Stimulated activated CD4-positive, alpha-beta T cell treated with anti-CD3 and anti-CD28 coated beads, Interleukin-1b, Interleukin-23, amount 100 ng/mL, for 24 hours (primary cell): ENCODE results near the gene AFAP1.
A peak's percentile ranks its signal among the peaks of the same experiment; 100 is the strongest.

Experiments
- DNase-seq, 4 experiments: peaks; one replicate each; pipeline ENCODE4 v3.0.0-alpha.2; 2020; ENCODE audit warnings: low read depth in 4 of 4, low spot score in 1 of 4

The AFAP1 gene

DNA sequence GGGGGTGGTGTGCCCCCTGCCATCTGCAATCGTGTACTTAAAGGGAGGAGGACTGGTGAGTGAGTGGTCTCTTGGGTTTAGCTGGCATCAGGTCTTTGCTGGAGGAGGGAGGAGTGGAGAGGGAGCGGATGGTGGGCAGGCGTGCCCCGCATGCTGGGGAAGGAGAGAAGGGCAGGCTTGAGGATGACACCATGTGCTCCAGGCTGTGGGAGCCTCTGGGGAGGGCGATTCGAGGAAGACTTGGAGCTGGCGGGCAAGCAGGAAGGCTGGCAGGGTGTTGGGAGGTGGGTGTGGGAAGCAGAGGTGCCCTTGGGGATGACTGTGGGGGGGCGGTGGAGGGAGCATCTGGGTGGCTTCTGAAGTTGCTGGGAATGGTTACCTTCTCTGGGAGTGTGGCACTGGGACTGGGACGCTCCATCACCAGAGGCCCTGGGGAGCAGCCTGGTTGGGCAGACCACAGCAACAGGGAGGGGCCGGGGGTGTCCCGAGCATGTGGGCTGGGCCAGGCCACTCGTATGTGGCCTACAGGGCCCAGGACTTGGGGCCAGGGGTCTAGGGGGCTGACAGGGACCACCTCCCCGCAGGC, 30.8 kb upstream of the AFAP1 start:
- DNase-seq: no peak

DNA sequence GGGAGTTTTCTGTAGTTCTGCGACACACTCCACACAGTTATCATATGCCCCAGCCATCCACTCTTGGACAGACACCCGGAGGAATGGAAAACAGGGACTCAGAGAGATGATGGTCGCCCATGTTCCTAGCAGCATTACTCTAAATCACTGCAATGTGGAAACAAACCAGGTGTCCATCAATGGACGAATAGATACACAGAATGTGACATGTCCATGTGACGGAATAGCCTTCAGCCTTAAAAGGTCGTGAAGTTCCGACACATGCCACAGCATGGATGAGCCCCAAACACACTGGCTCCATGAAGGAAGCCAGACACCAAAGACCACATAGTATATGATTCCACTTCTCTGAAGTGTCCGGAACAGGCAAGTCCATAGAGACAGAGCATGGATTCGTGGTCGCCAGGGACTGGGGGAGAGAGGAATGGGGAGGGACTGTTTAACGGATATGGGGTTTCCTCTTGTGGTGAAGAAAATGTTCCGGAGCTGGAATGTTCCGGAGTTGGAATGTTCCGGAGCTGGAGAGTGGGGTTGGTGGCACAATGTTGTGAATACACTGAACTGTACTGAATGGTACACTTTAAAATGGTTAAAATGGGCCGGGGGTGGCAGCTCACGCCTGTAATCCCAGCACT, 28.7 kb upstream of the AFAP1 start:
- no peak for DNase-seq

DNA sequence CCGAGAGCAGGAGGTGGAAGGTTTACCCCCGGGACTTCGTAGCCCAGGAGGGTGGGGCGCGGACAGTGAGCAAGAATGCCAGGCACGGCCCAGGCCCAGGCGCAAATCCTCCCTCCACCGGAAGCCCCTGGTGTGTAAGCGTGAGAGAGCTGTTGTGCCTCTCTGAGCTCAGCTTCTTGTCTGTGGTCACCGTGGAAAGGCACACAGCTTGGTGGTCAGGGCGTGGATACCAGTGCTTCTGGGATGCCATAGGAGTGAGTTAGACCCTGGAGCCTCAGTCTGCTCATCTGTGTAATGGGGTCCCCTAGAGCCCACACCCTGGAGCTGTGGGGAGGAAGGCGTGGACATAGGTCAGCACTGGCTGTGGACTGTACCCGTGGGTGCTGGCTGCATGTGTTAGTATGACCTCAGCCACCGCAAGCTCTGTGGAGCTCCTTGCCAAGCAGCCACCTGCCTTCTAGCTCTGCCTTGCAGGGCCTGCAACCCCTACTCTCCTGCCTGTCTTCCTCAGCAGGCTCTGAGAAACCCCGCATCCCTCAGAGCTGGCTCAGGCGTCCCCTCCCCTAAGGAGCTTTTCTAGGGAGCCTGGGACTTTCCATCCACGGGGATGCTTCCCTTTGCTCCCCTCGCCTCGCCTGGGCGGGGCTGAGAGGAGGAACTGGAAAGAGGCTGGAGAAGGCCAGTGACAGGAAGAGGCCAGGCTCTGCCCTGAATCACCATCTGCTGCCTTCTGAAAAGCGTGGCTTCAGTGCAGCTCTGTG, 28.0 kb upstream of the AFAP1 start:
- no peak for DNase-seq

DNA sequence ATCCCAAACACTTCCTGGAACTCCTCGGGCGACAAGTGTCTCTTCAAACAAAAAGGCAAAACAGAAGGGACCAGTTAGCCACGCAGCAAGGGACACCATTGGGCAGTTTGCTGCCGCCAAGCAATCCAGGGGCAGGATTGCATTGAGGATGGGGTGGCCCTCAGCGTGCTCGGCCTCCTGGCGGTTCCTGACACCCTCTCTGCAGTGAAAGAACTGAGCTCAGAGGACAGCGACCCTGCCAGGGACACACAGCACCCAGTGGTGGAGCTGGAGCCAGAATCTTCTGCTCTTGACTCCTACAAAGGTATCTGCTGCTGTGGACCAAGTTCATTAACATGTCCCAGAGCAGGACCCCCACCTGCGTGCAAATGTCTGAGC, 27.4 kb upstream of the AFAP1 start:
- DNase-seq: no peak

DNA sequence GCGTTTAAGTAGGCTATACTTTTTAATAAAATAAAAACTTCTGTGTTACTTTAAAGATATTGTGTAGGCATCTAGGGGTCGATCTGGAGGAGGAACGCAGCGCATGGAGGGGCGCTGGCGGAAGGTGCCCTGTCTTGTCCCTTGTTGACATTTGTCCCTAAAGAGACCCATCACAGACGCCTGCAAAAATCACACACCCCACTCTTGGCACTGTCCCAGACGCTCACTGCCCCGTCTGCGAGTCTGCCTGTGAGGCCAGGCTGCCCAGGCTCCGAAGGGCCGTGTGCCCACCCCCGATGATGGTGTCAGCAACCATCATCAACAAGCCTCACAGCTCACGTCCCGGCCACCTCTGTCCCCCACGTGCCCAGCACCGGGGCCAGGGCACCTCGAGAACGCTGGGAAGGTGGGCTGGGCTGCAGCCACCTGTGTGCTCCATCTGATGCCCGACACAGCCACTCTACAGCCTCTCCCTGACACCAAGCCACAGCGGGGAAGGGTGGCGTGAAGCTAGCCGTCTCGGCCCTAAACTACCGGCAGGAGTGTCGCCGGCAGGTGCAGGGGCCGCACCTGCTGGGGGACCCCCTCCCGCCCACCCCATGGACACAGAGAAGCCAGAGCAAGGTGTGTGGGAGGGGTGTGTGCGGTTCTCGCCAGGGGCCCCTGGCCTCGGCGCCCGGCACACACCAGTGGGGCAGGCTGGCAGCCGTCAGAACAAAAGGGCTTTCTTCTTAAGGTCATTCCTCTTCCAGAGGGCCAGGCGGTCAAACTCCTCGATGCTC, 26.8 kb upstream of the AFAP1 start:
- no peak for DNase-seq

DNA sequence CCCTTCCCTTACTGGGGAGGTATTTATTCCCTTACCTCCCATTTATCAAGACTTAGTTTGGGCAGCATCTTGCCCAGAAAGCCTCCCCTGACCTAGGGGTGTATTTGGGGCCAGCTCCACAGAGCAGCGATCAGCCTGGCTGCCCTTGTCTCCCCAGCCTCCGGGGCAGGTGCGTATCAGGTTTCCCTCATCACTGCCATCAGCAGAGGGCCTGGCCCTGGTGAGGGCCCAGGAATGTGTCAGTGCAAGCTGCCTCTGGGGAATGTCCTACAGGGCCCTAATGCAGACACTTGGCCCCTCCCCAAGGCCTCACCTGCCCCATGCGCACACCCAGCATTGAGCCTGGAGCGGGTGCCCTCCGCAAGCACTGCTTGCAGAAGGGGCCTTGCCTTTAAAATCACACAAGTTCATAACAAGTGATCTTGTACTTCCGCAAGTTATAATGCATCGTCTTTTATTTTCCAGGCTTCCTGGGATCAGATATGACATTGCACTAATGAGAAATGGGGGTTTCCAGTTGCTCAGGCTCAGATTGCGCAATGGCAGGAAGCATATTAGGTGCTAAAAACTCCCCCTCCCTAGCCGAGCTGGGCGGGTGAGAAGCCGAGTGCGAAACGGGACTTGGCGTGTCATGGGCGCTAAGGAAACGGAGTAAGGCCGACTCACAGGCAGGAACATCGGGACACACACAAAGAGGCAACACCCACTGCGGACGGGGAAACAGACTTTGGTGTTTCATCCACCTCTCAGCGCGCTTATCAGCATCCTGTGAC, 25.4 kb upstream of the AFAP1 start:
- DNase-seq: peak in 1 of 4 experiments; percentile 26

DNA sequence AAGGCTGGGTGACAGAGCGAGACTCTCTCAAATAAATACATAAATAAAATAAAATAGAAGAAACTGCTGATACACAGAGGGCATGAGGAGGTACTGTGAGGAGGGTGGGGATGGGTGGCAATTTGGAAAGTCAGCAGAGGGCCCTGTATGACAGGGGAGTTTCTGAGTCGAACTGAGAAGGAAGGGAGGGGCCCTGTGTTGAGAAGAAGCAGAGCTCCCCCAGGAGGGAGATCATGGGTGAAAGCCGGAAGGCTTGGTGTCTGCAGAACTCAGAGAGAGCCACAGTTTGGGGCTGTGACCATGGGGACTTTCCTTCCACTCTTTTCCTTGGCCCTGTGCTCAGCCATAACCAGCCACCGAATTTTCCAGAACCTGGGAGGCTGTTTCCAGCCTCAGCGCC, 24.8 kb upstream of the AFAP1 start:
- no peak for DNase-seq

DNA sequence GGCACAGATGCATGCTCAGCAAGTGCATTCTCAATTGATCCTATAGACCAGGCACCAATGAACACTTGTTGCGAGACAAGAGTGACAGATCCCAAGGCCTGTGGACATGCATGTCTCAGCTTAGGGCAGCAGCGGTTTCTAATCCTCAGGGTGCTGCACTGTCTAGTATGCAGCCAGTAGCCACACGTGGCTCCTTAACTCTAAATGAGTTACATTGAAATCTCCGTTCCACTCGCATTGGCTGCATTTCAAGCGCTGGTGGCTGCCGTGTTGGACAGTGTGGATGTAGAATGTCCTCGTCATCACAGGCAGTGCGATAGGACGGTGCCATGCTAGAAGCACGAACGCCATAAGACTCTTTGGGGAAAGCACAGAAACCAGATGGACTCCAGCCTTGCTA, 24.0 kb upstream of the AFAP1 start:
- no peak for DNase-seq

DNA sequence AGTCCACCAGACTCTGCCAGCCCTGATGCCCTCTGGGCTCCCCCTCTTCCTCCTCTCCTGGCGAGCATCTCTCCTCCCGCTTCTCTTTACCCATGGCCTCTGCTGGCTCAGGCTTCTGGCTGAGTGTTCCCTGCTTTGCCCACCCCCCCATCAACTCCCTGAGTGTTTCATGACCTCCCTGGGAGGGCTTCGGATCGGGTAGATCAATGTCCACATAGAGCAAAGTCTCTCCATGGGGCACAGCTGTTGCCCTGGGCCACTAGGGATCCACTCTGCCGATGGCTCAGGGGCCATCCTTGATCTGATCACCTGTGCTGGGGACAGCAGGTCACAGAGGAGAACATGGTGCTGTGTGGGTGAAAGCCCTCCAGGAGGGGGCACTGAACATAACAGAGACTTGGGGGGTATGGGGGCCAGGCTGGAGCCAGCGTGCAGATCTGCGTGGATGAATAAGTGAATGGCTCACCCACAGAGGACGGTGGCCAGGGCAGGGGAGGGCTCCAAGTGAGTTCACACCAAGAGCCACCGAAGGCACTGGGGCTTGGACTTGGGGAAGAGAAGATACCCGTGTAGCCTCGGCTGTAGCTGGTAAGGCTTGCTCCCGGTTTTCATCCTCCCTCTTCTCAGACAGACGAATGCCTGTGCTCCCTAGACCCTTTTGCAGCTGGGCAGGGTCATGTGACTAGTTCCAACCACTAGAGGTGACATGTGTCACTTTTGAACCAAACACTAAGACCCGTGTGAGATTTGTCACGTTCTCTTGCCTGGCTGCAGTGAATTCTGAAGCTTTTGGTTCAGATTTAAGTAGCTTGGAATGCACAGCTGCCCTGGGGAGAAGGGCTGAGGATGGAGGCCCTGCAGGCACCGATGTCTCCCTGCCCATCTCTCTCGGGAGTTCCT, 23.2 kb upstream of the AFAP1 start:
- DNase-seq: no peak

DNA sequence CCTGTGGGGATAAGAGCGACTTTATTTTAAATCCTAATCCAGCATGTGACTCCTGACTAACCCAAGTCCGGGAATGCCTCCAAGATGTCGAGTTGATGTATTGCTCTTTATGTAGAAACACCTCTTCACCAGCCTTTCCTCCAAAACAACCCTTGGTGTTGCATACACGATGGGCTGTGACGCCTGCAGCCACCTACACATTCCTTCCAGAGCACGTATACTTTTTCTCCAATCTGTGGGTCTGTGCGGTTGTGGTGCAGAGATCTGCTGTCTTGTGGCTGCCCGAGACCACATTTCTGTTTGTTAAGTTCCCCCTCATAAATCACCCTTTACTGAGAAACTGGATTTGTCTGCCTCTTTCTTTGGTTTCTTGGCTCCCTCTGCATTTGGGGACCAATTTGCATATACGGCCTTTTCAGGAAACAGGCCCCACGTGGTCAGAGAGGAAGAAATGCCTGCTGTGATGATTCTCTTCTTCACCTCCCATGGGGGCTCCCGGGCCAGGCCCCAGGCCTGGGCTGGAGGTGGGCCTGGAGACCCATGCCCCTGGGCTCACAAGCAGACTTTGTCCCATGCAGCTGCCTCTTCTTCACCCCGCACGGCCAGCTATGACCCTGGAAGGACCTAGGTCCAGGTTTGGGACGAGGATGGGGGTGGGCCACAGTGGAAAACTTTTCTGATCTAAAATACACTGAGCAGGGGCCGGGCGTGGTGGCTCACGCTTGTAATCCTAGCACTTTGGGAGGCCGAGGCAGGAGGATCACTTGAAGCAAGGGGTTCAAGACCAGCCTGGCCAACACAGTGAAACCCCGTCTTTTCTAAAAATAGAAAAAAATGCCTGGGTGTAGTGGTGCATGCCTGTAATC, 21.4 kb upstream of the AFAP1 start:
- peak in 2 of 4 experiments; percentile 54 to 77 for DNase-seq

DNA sequence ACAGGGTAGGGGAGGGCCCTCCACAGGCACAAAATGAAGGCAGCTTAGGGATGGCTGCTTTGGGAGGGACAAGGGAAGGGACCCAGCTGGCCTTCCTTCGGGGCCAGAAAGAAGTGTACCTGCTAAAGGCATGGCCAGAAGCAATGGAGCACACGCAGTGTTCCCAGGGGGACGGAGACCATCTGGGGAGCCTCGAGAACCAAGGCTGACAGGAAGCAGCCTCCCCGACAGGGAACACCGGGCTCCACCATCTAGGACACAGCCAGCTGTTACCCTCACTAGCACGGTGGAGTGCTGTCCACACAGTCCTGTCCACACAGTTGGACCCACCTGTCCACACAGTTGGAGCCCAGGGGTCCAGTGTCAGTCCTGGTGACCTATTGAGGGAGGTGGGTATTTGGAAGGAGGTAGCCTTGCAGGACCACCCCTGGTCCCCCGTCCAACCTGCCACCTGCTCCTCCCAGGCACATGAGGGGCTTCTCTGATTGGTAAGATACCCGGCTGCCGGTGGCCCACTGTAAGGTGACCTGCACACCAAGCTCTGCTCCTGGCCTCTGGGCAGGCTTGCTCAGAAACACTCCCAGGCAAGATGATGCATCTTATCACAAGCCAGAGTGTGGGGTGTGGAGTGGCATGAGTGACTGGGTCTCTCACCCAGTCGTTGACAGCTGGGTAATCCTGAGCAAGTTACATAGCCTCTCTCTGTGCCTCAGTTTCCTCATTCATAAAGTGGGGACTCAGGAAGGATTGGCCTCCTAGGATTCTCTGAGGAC, 20.5 kb upstream of the AFAP1 start:
- no peak for DNase-seq

DNA sequence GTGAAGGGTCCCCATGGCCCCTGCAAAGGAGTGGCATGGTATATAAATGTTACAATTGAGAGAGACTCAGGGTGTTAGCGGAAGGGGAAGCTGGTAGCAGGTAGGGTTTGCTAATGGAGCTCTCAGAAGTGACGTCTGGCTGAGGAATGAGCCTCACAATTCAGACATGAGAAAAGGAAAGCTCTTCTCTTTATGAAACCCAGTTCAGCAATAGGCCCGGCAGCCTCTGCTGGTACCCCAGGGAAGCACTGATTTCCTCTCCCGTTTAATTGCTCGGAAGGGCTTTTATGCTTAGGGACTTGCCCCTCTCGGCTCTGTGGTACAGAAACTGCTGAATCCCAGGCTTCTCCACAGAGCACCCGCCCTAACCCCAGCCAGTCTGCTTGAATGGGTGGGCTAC, 19.4 kb upstream of the AFAP1 start:
- DNase-seq: no peak

DNA sequence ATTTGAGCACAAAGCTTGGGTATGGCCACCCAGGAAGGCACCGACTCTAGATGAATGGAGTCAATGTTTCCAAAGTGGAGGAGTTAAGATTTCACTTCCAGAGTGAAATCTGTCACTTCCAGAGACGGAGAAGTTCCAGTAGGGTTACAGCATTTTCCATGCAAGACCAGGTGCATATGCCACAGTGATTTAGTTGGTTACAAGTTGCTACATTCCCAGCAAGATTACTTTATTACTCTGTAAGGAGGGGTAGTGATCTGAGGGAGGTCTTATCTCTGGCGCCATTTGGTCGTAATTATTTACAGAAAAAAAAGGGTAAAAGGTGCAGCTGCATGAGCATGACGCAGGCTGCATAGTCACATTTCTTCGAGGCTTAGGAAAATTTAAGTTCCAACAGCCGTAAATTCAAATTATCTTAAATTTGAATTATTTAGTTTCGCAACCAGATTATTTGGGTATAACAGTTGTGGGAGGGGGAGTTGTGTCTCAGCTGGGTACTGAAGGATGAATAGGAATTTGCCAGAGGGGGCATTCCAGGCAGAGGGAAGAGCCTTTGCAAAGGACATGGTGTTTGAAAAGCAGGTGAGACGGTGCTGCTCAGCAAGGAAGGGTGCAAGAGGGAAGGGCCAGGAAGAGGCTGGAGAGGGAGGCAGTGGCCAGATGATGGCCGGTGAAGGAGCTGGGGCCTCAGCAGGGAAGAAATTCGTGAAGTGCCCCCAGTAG, 17.4 kb upstream of the AFAP1 start:
- no peak for DNase-seq

DNA sequence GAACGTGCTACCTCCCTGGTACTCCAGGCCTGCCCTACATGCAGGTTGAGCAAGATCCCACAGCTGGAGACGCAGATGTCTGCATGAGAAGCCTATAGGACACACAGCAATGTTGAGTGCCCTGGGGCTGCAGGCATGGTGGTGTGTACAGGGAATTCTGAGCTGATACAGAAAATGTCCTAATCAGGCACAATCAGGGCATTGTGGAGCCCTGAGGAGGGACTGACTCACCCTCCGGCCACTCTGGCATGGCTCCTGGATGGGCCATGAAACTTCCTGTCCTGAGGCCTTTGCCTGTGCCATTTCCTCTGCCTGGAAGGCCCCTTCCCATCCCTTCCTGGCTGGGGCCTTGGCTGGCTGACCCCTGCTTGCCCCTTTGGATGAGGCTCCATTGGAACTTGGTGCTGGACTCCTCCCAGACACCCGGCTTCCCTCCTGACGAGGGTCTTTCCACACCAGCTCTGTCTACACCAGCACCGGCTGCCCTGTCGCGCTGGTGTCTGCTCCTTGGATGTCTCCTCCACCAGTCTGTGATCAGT, 16.7 kb upstream of the AFAP1 start:
- no peak for DNase-seq

DNA sequence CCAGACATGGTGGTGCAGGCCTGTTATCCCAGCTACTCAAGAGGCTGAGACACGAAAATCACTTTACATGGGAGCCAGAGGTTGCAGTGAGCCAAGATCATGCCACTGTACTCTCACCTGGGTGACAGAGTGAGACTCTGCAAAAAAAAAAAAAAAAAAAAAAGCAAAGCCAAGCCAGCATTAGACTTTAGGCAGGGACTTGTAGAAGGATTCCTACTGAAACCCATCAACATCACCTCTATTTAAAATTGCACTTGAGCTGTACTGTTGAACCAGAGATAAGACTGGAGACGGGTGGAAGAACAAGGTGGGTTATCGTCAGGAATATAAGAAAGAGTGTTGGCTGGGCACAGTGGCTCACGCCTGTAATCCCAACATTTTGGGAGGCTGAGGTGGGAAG, 15.7 kb upstream of the AFAP1 start:
- DNase-seq: no peak

DNA sequence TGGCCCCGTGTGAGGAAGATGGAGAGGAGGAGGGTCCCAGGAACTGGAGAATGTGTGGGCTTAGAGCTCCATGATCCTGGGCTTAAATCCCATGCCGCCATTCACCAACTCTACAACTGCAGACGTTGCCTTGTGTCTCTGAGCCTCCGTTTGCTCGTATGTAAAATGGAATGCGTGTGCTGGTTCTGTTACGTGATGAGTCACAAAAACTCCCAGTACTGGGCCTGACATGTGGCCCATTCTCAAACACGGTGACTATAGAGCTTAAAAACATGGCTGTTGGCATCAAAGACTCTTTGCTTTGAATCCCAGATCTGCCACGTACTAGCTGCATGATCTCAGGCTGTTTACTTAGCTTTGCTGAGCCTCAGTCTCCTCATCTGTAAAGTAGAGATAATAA, 13.0 kb upstream of the AFAP1 start:
- no peak for DNase-seq

DNA sequence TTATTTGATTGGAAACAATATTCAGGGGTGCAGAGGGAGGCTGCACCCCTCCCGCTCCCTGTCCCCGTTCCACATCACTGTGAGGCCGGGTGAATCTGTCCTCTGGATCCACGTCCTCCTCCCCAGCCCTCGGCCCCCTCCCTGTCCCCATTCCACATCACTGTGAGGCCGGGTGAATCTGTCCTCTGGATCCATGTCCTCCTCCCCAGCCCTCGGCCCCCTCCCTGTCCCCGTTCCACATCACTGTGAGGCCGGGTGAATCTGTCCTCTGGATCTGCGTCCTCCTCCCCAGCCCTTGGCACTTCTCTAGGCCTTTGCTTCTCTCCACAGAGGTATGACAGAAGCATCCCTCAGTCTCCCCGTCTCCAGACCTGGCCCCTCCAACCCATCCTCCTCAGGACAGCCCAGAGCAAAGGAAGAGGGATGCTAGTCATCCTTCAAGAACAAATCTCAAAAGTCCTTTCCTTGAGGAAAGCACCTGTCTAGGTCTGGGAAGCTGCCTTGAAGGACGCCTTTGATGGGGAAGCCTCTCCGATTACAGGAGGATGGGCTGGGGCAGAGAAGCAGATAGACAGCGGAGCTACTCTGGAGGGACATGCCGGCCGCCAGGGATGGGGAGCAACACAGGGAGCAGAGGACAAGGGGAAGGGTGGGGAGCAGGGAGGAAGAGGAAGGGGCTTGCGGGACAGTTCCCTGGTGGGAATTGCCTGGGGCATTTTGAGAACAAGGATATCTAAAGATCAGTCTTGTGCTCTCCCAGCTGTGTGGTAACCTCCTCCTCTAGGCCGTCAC, 10.8 kb upstream of the AFAP1 start:
- DNase-seq: no peak
